DMS114 treated with DMSO at 0.1 percent for 48 hours (cell line): ENCODE results near the gene KBTBD8.

Experiments
- DNase-seq: peaks from one replicate; lab custom pipeline; 2025; ENCODE audit not compliant: unreplicated experiment; lab: John Stamatoyannopoulos, UW

The KBTBD8 gene

GRCh38 chr3:67033079-67033478 lies 35.0 kb downstream of the KBTBD8 start:
- DNase-seq = no peak

- no peak for DNase-seq
Observed at GRCh38 chr3:67034371-67034770, 36.3 kb downstream of the KBTBD8 start.

GRCh38 chr3:67037615-67038014 lies 39.5 kb downstream of the KBTBD8 start:
- DNase-seq = no peak

- no peak for DNase-seq
Observed at GRCh38 chr3:67044295-67044694, 46.2 kb downstream of the KBTBD8 start.

- no peak for DNase-seq
Observed at GRCh38 chr3:67044955-67045354, 46.8 kb downstream of the KBTBD8 start.

- DNase-seq = no peak
Observed at GRCh38 chr3:67045711-67046465, 47.8 kb downstream of the KBTBD8 start.

- no peak for DNase-seq
Observed at GRCh38 chr3:67047051-67047450, 48.9 kb downstream of the KBTBD8 start.

- DNase-seq = no peak
Observed at GRCh38 chr3:67048067-67048714, 50.1 kb downstream of the KBTBD8 start.

GRCh38 chr3:67048715-67049074 lies 50.6 kb downstream of the KBTBD8 start:
- DNase-seq = no peak

GRCh38 chr3:67059443-67059842 lies 61.3 kb downstream of the KBTBD8 start:
- DNase-seq = no peak
